Measurements from ENCODE around the gene NSUN3. TPM values are rescaled to one million over a fixed set of nuclear protein-coding genes. Genes with fewer than 3 reads are reported as not detected.

The NSUN3 gene
- total RNA-seq, 1 donor from 2014 or later = 10.7 TPM

DNA sequence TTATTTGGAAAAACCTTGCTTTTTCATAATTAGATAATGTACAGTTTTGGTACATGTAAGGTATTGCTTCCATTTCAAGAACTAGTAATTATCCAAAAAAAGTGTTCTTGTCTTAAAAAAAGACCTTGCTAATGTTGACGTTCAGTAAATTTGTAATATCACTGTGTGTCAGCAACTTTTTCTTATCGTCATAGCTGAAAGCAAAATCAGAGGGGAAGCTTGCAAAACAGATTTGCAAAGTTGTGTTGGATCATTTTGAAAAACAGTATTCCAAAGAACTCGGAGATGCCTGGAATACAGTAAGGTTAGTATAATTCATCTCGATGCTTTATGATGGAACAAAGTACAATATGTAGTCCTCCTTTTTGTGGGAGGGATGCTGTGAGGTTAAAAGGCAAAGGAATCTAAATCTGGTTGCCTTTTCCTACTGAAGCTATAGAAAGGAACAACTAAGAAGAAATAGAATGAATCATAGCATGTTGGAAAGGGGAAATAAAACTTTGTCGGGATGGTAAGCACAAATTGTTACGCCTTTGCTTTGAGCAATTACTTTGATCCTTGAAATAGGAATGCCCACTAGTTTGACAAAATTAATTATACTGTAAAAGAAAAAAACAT lies 1.5 kb downstream of the NSUN3 start:
- TF ChIP-seq, protein P1, sequence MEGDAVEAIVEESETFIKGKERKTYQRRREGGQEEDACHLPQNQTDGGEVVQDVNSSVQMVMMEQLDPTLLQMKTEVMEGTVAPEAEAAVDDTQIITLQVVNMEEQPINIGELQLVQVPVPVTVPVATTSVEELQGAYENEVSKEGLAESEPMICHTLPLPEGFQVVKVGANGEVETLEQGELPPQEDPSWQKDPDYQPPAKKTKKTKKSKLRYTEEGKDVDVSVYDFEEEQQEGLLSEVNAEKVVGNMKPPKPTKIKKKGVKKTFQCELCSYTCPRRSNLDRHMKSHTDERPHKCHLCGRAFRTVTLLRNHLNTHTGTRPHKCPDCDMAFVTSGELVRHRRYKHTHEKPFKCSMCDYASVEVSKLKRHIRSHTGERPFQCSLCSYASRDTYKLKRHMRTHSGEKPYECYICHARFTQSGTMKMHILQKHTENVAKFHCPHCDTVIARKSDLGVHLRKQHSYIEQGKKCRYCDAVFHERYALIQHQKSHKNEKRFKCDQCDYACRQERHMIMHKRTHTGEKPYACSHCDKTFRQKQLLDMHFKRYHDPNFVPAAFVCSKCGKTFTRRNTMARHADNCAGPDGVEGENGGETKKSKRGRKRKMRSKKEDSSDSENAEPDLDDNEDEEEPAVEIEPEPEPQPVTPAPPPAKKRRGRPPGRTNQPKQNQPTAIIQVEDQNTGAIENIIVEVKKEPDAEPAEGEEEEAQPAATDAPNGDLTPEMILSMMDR (conservative IDR thresholded peaks at IDR 0.05) = no peak
- peaks cover 15% of the 10 kb centered on the region for H3K36me3 Mint-ChIP-seq
- peaks cover 39% of the 10 kb centered on the region for H3K4me1 Mint-ChIP-seq (ENCODE audit: unreplicated experiment)
- no peaks in the 10 kb centered on the region for H3K9me3 Mint-ChIP-seq
- H3K4me3 Mint-ChIP-seq = peak overlapping the region; percentile 96
- peak overlapping the region; percentile 100 for H3K27ac Mint-ChIP-seq
- DNase-seq (ENCODE audit: extremely low spot score, unreplicated experiment) = no peak
- no peaks in the 10 kb centered on the region for H3K27me3 Mint-ChIP-seq

GRCh38 chr3:94065122-94065521 lies 2.3 kb downstream of the NSUN3 start:
- H3K4me1 Mint-ChIP-seq (ENCODE audit: unreplicated experiment) = peaks cover 41% of the 10 kb centered on the region
- H3K27ac Mint-ChIP-seq = no peak overlapping the region
- TF ChIP-seq, protein P1 (conservative IDR thresholded peaks at IDR 0.05) = no peak
- DNase-seq (ENCODE audit: extremely low spot score, unreplicated experiment) = no peak
- no peaks in the 10 kb centered on the region for H3K9me3 Mint-ChIP-seq
- peak overlapping the region; percentile 17 for H3K4me3 Mint-ChIP-seq
- no peaks in the 10 kb centered on the region for H3K27me3 Mint-ChIP-seq
- H3K36me3 Mint-ChIP-seq = peaks cover 15% of the 10 kb centered on the region

DNA sequence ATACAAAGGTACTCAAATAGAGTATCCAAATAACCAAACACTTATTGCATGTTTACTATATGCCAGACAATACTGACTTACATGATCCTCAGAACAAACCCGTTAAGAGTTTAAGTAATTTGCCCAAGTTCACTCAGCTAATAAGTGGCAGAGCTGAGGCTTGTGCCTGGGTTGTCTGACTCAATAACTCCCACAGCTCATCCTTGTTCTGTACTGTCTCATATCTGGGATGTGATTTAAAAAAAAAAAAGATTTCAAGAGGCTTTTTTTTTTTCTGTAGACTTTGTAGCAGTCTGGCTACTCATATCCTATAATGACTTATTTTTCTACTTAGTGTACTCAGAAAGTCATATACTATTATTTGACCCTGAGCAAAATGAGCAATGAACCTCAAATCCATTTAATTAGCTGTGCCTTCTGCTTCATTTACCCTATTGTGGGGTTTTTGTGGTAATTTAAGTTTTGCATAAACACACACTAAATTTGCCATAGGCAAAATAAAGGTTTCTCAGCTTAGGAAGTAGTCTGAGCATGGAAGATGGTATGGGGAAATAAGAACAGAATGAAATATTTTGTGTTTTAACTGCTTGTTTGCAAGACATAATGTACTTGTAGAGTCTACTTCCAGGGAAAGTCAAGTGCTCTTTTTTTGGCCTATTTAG lies 3.1 kb downstream of the NSUN3 start:
- Mint-ChIP-seq H3K4me1 (ENCODE audit: unreplicated experiment) (peaks cover 41% of the 10 kb centered on the region), H3K27ac (no peak overlapping the region), H3K36me3 (peaks cover 9% of the 10 kb centered on the region), H3K4me3 (no peak overlapping the region), H3K9me3 (no peaks in the 10 kb centered on the region), H3K27me3 (no peaks in the 10 kb centered on the region)
- TF ChIP-seq, protein P1 (conservative IDR thresholded peaks at IDR 0.05) = no peak
- no peak for DNase-seq (ENCODE audit: extremely low spot score, unreplicated experiment)

GRCh38 chr3:94066506-94067500 lies 3.9 kb downstream of the NSUN3 start:
- no peak overlapping the region for H3K27ac Mint-ChIP-seq
- no peak for DNase-seq (ENCODE audit: extremely low spot score, unreplicated experiment)
- no peaks in the 10 kb centered on the region for H3K9me3 Mint-ChIP-seq
- H3K27me3 Mint-ChIP-seq = no peaks in the 10 kb centered on the region
- peaks cover 9% of the 10 kb centered on the region for H3K36me3 Mint-ChIP-seq
- peaks cover 41% of the 10 kb centered on the region for H3K4me1 Mint-ChIP-seq (ENCODE audit: unreplicated experiment)
- no peak overlapping the region for H3K4me3 Mint-ChIP-seq
- TF ChIP-seq, protein P1 (conservative IDR thresholded peaks at IDR 0.05) = no peak

DNA sequence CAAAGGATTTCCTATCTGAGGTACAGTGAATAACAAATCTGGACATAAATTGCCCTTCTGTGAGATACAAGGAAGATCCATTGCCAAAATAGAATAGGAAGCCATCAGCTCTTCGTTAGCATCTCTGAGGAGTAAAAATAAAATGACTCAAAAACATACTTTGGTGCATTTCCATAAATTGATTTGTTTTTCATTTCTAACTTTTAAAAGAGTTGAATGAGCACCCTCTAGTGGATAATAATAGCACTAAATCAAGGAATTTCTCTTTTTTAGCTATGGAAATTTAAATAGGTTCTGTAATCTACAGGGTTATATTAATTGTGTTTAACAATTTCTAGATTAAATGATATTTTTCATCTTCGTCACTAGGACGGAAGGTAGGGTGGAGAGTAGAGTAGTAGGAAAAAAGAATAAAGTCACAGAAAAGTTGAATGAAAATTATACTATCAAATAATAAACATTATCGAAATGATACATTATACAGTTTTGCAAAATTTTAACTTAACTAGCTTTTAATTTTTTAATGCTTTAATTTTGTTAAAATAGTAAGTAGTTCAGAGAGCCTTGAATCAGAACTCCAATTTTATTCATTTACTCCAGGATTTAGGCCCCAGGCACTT lies 6.4 kb downstream of the NSUN3 start:
- TF ChIP-seq, protein P1 (conservative IDR thresholded peaks at IDR 0.05) = peak; percentile 81
- Mint-ChIP-seq H3K27me3 (no peaks in the 10 kb centered on the region), H3K4me1 (ENCODE audit: unreplicated experiment) (peaks cover 28% of the 10 kb centered on the region), H3K36me3 (peaks cover 30% of the 10 kb centered on the region), H3K9me3 (no peaks in the 10 kb centered on the region), H3K27ac (no peak overlapping the region), H3K4me3 (no peak overlapping the region)
- no peak for DNase-seq (ENCODE audit: extremely low spot score, unreplicated experiment)
